Activated gamma-delta T cell (primary cell): ENCODE results near the gene STRIP1.

Experiments used
- DNase-seq: peaks from one replicate; lab custom pipeline; 2025; lab: John Stamatoyannopoulos, UW

Gene STRIP1

DNA sequence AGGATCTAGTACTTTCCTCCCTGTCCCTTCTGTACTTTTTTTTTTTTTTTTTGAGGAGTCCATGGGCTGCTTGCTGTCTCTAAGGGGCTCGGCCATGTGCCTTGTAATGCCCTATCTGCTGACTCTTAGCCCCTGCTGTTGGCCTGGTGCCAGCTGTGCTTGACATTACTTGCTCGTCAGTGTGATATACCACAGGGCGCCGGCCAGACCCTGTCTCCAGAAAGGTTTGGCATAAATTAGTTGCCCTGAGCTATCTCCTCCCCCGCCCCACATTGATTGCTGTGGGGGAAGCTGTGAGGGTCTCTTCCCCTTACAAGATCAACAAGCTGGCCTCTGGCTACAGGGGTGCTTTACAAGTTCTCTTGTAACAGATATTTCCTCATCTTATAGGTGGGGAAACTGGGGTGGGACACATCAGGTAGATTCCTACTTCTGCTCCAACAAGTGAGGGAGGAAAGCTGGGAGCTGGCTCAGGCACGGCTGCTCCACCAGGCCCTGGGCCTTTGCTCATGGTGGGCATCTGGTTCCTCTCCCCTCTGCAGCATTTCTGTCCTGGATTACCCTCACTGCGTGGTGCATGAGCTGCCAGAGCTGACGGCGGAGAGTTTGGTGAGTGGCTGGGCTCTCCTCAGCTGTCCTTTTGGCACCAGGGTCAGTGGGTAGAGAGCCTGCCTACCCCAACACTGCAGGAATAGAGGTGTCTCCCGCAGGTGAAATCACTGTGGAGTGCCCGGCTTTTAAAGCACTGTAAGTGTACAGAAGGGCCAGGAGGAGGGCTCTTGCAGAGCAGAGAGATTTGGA lies 15.6 kb downstream of the STRIP1 start:
- DNase-seq, result no peak

GRCh38 chr1:110050602-110051261 lies 16.3 kb downstream of the STRIP1 start:
- DNase-seq, result no peak

DNA sequence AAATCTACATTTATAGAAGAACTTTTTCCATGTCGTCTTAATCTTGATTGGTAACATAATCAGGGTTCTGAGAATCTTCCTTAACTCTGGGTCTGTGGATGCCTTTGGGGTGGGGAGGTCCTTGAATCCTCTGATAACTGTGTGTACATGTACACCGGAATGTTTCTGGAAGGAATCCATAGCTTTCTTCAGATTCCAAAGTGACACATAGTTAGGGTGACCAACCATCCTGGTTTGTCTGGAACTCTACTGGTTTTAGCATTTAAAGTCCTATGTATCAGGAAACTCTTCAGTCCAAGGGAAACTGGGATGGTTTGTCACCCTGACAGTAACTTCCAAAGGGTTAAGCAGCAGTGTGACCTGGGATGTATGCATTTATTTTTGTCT lies 16.8 kb downstream of the STRIP1 start:
- no peak for DNase-seq

DNA sequence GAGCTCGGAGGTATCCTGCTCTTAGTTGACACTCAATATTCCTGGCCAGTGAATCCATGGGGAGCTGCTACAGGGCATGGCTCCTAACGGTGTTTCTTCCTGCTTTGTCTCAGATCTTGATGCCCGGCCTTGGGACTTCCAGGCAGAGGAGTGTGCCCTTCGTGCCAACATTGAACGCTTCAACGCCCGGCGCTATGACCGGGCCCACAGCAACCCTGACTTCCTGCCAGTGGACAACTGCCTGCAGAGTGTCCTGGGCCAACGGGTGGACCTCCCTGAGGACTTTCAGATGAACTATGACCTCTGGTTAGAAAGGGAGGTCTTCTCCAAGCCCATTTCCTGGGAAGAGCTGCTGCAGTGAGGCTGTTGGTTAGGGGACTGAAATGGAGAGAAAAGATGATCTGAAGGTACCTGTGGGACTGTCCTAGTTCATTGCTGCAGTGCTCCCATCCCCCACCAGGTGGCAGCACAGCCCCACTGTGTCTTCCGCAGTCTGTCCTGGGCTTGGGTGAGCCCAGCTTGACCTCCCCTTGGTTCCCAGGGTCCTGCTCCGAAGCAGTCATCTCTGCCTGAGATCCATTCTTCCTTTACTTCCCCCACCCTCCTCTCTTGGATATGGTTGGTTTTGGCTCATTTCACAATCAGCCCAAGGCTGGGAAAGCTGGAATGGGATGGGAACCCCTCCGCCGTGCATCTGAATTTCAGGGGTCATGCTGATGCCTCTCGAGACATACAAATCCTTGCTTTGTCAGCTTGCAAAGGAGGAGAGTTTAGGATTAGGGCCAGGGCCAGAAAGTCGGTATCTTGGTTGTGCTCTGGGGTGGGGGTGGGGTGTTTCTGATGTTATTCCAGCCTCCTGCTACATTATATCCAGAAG lies 19.4 kb downstream of the STRIP1 start:
- DNase-seq, result no peak

DNA sequence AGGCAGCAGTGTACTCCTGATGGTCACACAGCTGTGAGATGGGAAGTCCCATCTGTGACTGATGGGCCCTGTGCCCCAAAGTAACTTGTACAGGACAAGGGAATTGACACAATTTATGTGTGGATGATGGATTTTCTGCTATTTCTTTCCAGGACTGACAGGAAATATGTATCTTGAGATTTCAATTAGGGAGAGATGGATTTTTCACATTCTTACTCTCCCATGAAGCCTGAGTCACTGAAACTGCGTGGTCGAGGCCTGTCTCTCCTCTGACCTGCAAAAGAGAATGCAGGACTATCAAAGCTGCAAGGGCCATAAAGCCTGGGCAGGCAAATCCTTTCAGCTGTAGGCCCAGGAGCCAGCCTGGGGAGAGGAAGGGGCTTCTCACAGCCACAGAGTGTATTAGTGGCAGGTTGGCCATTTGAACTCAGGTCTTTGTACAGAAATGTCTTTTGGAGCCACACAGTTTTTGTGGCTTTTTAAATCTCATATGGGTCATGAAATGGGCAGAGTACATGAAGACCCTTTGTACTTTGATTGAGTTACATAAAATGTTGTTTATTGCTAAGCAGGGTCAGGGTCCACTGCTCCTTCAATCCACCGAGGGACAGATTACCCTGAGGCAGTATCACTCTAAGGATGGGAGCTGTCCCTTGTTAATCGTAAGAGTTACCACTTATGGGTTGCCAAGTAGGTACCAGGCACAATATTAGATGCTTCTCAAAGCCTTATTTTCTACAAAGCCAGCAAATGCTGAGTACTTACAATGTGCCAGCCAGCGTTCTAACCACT lies 21.3 kb downstream of the STRIP1 start:
- no peak for DNase-seq

- no peak for DNase-seq
Measured at GRCh38 chr1:110056285-110056683, 21.9 kb downstream of the STRIP1 start.

DNA sequence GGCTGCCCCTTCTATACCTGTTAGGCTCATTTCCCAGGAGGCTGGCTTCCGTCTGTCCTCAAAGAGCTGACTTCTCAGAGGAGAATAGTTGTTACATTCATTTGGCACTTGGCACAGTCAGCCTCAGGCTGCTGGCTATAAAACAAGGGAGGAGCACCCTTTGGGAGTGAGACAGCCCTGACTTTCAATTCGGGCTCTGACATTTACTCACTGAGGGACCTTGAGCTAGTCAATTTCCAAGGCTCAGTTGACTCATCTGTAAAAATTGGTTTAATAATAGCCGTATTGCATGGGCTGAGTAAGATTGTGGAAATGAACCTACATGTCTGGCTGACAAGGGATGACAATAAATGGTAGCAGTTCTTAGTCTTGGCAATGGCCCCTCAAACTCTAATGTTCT lies 22.4 kb downstream of the STRIP1 start:
- DNase-seq, result no peak

DNA sequence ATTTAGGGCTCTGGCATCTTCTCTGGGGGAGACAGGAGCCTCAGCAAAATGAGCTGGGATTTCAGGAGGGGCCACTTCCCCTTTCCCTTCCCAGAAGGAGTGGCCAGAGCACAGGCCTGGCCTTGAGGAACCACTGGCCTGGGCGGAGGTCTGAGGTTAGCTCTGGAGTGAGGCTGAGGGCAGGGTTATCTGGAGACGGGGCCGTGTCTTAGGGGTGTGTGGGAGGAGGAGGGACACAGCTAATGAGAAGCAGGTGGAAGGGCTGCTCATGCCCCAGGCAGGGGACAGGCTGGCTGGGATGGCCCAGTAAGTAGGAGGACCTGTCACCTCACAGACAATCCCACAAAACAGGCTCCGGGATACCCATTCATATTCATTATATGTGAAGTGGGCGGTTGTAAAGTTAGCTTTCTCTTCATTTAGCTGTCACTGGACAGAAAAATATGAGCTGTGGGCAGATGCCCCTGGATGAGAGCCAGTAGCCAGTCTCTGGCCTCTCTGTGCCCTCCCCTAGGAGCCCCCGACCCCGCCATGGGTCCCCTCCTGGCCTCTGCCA lies 23.6 kb downstream of the STRIP1 start:
- no peak for DNase-seq

GRCh38 chr1:110058591-110058990 lies 24.2 kb downstream of the STRIP1 start:
- no peak for DNase-seq

DNA sequence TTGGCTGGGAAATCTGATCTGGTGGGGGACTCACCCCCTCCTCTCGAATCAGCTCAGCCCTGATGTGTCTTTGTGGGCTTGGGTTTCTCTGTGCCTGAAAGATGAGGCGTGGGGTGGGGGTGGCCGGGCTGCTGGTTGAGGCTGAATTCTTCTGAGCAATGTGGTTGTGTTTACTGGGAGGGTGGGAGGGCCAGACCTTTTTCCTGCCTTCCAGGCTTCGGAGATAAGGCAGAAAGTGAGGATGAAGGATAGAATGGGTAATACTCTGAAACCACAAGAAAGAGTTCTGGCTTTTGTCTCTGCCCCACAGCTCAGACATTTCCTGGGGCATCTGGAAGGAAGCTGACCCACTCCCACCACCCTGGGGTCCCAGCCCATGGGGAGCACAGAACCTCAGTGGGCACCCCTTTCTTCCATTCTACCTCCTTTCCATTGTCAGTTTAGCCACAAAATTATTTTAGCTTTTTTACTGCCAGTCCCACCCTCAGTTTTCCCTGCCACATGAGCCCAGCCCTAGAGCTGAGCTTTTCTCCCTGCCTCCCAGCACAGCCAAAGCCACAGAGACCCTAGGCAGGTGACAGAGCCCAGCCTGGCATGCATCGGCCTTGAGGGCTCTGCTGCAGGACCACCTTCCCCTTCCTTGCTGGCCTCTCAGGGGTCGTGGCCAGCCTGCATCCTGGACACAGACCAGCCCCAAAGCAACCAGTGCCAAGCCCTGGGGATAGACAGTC lies 24.9 kb downstream of the STRIP1 start:
- no peak for DNase-seq

DNA sequence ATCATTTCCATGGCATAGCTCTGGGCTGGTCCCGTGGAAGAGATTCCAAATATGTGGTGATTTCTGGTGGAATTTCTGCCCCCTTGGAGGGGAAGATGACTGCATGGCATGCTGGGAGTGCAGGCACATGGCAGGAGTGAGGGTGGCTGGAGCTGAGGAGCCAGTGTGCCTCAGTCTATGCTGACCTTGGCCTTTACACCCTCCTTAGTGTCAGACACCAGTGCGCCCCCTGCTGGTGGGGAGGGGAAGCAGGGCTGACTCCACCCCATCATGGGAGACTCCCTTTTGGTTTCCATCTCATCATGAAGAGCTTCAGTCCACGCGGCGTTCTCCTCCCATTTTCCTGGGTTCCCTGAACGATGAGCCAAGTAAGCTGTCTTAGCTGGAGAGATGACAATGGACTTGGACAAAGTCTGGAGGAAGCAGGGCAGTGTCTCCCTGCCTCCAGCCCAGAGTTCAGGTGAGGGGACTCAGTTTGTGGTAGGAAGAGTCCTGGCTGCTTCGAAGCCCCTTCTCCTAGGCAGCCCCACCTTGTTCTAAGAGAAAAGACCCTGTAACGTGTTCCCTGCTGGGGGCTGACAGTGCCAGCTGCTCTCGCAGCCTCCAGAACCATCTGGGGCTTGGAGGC lies 25.7 kb downstream of the STRIP1 start:
- DNase-seq, result no peak

DNA sequence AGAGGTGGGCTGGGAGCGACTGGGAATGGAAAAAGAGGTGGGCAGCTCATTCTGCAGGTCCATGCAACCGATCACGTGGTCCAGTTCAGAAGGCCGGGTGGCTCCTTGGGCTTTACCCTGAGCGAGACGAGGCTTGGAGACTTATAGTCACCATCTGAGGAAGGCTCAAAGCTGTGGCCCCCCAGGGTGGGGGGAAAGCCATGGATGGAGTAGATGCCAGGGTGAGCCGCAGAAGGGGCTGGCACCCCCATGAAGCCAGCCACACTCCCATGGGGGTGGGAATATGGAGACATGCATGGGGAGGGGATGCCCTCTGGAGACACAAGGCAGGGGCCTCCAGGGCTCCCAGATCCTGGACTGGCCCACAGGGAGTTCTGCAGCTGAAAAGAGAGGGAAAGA lies 26.2 kb downstream of the STRIP1 start:
- no peak for DNase-seq

DNA sequence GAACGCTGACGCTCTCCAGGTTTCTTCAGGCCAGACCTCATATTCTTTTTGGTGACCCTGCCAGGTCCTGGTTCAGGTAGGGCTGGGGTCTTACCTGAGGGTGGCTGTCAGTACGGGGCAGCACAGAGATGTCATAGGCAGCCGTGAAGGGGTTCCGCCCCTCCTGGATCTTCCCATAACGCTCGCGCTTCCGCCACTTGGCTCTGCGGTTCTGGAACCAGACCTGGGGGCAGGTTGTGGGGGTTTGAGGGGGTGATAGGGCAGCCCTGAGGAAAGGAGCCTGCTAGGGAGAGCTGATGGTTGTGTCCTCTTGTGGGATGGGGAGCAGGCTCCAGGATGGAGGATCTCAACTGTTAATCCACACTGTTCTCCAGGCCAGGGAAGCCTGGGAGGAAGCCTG lies 26.9 kb downstream of the STRIP1 start:
- DNase-seq, result no peak

GRCh38 chr1:110062612-110063011 lies 28.2 kb downstream of the STRIP1 start:
- no peak for DNase-seq

GRCh38 chr1:110063781-110064180 lies 29.4 kb downstream of the STRIP1 start:
- DNase-seq, result no peak

DNA sequence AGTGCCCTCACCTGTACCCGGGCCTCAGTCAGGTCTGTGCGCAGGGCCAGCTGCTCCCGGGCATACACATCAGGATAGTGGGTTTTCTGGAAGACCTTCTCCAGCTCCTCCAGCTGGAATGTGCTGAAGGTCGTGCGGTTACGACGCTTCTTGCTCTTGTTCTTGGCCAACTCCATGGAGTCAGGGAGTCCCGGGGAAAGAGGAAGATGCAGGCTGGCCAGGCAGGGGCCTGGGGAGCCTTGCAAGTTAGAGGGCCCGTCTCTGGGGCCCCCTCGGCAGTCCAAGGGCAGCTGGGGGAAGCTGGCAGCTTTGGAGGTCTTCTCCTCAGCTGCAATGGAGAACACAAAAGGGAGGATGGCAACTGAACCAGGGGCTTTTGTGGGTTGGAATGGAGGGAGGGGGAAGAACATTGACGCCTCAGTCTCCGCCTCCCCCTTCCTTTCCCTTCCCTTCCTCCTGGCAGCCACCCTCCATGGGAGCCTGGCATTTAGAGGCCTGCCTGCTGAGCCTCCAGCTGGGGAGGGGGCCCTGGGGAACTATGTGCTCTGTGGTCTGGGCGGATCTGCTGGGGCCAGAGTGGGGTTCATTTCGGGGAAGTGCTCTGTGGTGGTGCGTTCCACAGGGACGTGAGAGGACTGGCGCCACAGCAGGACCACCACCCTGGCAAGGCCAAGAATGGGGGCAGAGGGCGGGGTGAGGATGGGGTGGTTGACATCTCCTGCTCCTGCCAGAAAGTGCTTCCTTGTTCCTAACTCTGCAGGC lies 30.3 kb downstream of the STRIP1 start:
- no peak for DNase-seq

- no peak for DNase-seq
Measured at GRCh38 chr1:110065841-110066240, 31.4 kb downstream of the STRIP1 start.

DNA sequence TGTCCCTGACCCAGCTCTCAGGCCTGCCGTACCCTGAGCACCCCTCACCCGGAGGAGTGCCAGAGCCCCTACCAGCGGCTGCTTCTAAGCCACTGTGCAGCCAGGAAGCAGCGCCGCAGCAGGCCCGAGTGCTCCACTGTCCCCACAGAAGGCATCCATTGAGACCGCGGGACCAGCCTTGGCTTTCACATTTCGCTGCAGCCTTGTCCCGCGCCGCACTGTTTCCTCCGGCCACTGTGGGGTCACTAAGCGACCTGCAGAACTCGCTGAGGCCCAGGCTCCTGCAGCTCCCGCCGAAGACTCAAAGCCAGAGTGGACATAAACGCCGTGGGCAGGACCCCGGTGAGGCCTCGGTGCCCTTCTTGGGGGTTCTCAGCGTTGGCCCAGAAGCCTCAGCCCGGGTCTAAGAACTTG lies 33.1 kb downstream of the STRIP1 start:
- no peak for DNase-seq

DNA sequence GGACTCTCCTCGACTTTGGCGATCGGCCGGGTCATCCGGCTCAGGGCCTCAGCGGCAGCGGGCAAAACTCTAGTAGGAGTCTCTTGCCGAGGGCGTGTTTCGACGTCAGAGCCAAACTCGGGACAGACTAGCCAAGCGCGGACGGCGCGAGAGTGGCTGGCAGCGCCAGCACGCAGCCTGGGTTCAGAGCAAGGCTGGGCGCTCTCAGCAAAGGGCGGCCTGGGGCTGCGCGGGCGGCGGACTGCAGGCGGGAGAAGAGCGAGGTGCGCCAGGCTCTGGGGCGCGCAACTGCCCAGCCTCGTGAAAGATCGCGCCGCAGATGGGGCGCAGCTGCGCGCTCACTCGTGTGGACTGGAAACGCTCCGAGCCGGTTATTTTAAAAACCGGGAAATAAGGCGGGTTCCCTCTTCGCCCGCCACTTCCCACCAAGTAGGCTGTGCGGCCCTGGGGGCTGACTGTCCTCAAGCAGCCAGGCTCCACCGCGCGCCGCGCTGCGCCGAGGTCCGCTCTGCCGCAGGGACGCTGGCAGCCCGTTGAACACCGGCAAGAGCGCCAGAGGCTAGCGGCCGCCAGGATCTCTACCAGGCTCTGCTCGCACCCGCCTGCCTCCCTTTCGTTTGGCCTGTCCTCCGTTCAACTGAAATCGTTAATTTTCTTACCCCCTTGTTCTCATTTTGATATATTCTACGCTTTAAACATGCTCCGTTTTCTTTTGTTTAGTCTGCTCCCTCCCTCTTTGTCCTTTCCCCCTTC lies 33.6 kb downstream of the STRIP1 start:
- DNase-seq, result no peak
